ENCODE measurements around the gene AGPAT1. TPM values are rescaled to one million over a fixed set of nuclear protein-coding genes. Genes with fewer than 3 reads are reported as not detected.

Gene AGPAT1
- total and polyA plus RNA-seq, 2 of the 13 experiments (the other 11 are each of a cell fraction or from before 2014, with no cell fraction given): 51.3 to 139 TPM

GRCh38 chr6:32118782-32119628 lies 56.9 kb downstream of the AGPAT1 start (continued):
- peak; percentile 58; the same call in 1 of the 2 replicates for TF ChIP-seq ZBTB26 (CRISPR knock-in tag; IDR thresholded peaks at IDR 0.05; ENCODE audit: borderline replicate concordance)
- TF ChIP-seq KLF6 (CRISPR knock-in tag; IDR thresholded peaks at IDR 0.05): 0 out of 2 replicates have a peak, but pooled peaks have one; percentile 33
- peak; percentile 86 for TF ChIP-seq HNF4A (CRISPR knock-in tag; IDR thresholded peaks at IDR 0.05)
- no peak for TF ChIP-seq BATF2 (CRISPR knock-in tag; IDR thresholded peaks at IDR 0.05)
- peak; percentile 67; the same call in 1 of the 2 replicates for TF ChIP-seq ZNF503 (CRISPR knock-in tag; IDR thresholded peaks at IDR 0.05)
- no peak; the same call in 1 of the 2 replicates for TF ChIP-seq ZNF724P (CRISPR knock-in tag; IDR thresholded peaks at IDR 0.05; ENCODE audit: borderline replicate concordance)
- TF ChIP-seq SALL2 (CRISPR knock-in tag; IDR thresholded peaks at IDR 0.05): peak; percentile 69; the same call in 1 of the 2 replicates
- peak; percentile 44; the same call in 1 of the 2 replicates for TF ChIP-seq ZNF605 (CRISPR knock-in tag; IDR thresholded peaks at IDR 0.05)
- peak; percentile 71 for TF ChIP-seq HNF1B (CRISPR knock-in tag; IDR thresholded peaks at IDR 0.05)
- TF ChIP-seq AKNA (CRISPR knock-in tag; IDR thresholded peaks at IDR 0.05; ENCODE audit: borderline replicate concordance): no peak
- TF ChIP-seq DMAP1 (CRISPR knock-in tag; IDR thresholded peaks at IDR 0.05): peak; percentile 83
- peak; percentile 44; the same call in 1 of the 2 replicates for TF ChIP-seq EEA1 (CRISPR knock-in tag; IDR thresholded peaks at IDR 0.05; ENCODE audit: borderline replicate concordance)
- 0 out of 2 replicates have a peak, but pooled peaks have one; percentile 52 for TF ChIP-seq ZNF383 (CRISPR knock-in tag; IDR thresholded peaks at IDR 0.05; ENCODE audit: borderline replicate concordance)
- peak; percentile 79 for TF ChIP-seq SMC3 (IDR thresholded peaks at IDR 0.05; ENCODE audit: low read length)
- TF ChIP-seq ZSCAN9 (CRISPR knock-in tag; IDR thresholded peaks at IDR 0.05; ENCODE audit: borderline replicate concordance): peak; percentile 21; the same call in 1 of the 2 replicates
